Fibroblast of peridontal ligament (primary cell): ENCODE data around the gene CELF4.

Experiments used
- DNase-seq: peaks from one replicate; pipeline ENCODE4 v3.0.0-alpha.2; 2010; ENCODE audit errors: extremely low read depth

CELF4 gene

GRCh38 chr18:37494406-37494805 is 71.2 kb downstream of the CELF4 start:
- DNase-seq = no peak

GRCh38 chr18:37493352-37493935 is 72.2 kb downstream of the CELF4 start:
- DNase-seq = no peak

- DNase-seq = no peak
Observed at GRCh38 chr18:37492952-37493351, 72.6 kb downstream of the CELF4 start.

GRCh38 chr18:37491526-37491925 is 74.1 kb downstream of the CELF4 start:
- no peak for DNase-seq

- DNase-seq = no peak
Observed at GRCh38 chr18:37489998-37490397, 75.6 kb downstream of the CELF4 start.

- no peak for DNase-seq
Observed at GRCh38 chr18:37489011-37489410, 76.6 kb downstream of the CELF4 start.

GRCh38 chr18:37487400-37487867 is 78.2 kb downstream of the CELF4 start:
- DNase-seq = no peak

- DNase-seq = no peak
Observed at GRCh38 chr18:37486848-37487247, 78.8 kb downstream of the CELF4 start.

GRCh38 chr18:37484983-37485834 is 80.4 kb downstream of the CELF4 start:
- DNase-seq = no peak

GRCh38 chr18:37483984-37484819 is 81.4 kb downstream of the CELF4 start:
- no peak for DNase-seq

- peak; percentile 19 for DNase-seq
Observed at GRCh38 chr18:37483221-37483971, 82.2 kb downstream of the CELF4 start.

GRCh38 chr18:37482433-37482832 is 83.2 kb downstream of the CELF4 start:
- DNase-seq = no peak

- no peak for DNase-seq
Observed at GRCh38 chr18:37482002-37482401, 83.6 kb downstream of the CELF4 start.

GRCh38 chr18:37481491-37481890 is 84.1 kb downstream of the CELF4 start:
- no peak for DNase-seq

GRCh38 chr18:37481072-37481471 is 84.5 kb downstream of the CELF4 start:
- no peak for DNase-seq

- no peak for DNase-seq
Observed at GRCh38 chr18:37476611-37477295, 88.8 kb downstream of the CELF4 start.

GRCh38 chr18:37476182-37476581 is 89.4 kb downstream of the CELF4 start:
- DNase-seq = peak; percentile 10

- DNase-seq = no peak
Observed at GRCh38 chr18:37473195-37473840, 92.3 kb downstream of the CELF4 start.

- DNase-seq = no peak
Observed at GRCh38 chr18:37471637-37472036, 94.0 kb downstream of the CELF4 start.

GRCh38 chr18:37470986-37471385 is 94.6 kb downstream of the CELF4 start:
- DNase-seq = no peak
